Endothelial cell of umbilical vein (primary cell): ENCODE data around the gene PTPN14. TPM values are rescaled to one million over a fixed set of nuclear protein-coding genes. Genes with fewer than 3 reads are reported as not detected.

Source experiments
- BruUV-seq: library from RNA; stranded (reverse); fragments of 400-500 nt; replicated peaks from 2 replicates; lab custom pipeline; 2021; lab: Mats Ljungman, UMichigan
- CTCF ChIA-PET: fragments of 300-600, 350-600 bp; sonication (Branson Sonifier 250); formaldehyde crosslinking; loops from one replicate; lab custom pipeline; 2021; ENCODE audit warnings: antibody characterized with exemption, inconsistent platforms; lab: Charles Lee
- POLR2A ChIA-PET: fragments of 300-600, 350-600 bp; sonication (Branson Sonifier 250); formaldehyde crosslinking; loops from one replicate; lab custom pipeline; 2021; ENCODE audit warnings: antibody characterized with exemption, inconsistent platforms; lab: Charles Lee
- DNase-seq: peaks from one replicate; pipeline ENCODE4 v3.0.0-alpha.2; 2011; ENCODE audit warnings: low read depth, low spot score
- FAIRE-seq: peaks from 2 replicates; lab custom pipeline; 2011; peaks lifted over from hg19 to GRCh38; lab: Jason Lieb, UNC
- H2AFZ ChIP-seq: 2 replicates; pipeline ENCODE4 v1.6.0; 2012; ENCODE audit warnings: low read depth, low read length, control low read depth, inconsistent platforms
- H3K27ac ChIP-seq: 2 replicates; pipeline ENCODE4 v1.5.1; 2011; ENCODE audit warnings: low read depth, mild to moderate bottlenecking, control low read depth, low read length, moderate library complexity; ENCODE audit not compliant: insufficient read depth
- H3K27me3 ChIP-seq, 2 experiments: 2 replicates each; pipeline versions ENCODE4 v1.6.0 to v1.6.1; 2011; ENCODE audit warnings: low read length in 2 of 2, mixed read lengths in 1 of 2; ENCODE audit not compliant: control insufficient read depth in 2 of 2, insufficient read depth in 2 of 2
- H3K36me3 ChIP-seq, 2 experiments: 2 replicates in 1 of 2; 3 replicates in 1 of 2; pipeline ENCODE4 v1.5.1; 2011; ENCODE audit warnings: low read length in 2 of 2, mild to moderate bottlenecking in 1 of 2, moderate library complexity in 1 of 2; ENCODE audit not compliant: control insufficient read depth in 2 of 2, insufficient read depth in 2 of 2; ENCODE audit errors: extremely low read depth in 1 of 2
- H3K4me1 ChIP-seq: 3 replicates; pipeline ENCODE4 v1.5.1; 2011; ENCODE audit warnings: mild to moderate bottlenecking, low read length; ENCODE audit not compliant: control insufficient read depth, insufficient read depth; ENCODE audit errors: extremely low read depth
- H3K4me2 ChIP-seq: 2 replicates; pipeline ENCODE4 v1.6.1; 2011; ENCODE audit warnings: low read length, control low read depth, mixed read lengths; ENCODE audit not compliant: insufficient read depth
- H3K4me3 ChIP-seq, 3 experiments: fragments of 200-600 bp in 1 of 3; sonication (generic), shearing (Covaris generic) in 1 of 3; replicated peaks in 1 of 3; 2 replicates each; pipeline ENCODE4 v1.5.1; 2011 to 2016; ENCODE audit warnings: control low read depth in 3 of 3, low read length in 3 of 3, mild to moderate bottlenecking in 2 of 3, inconsistent platforms in 1 of 3, low read depth in 1 of 3, moderate library complexity in 1 of 3; ENCODE audit not compliant: insufficient read depth in 1 of 3
- H3K79me2 ChIP-seq: 2 replicates; pipeline ENCODE4 v1.6.0; 2012; ENCODE audit warnings: low read length, inconsistent platforms; ENCODE audit not compliant: control insufficient read depth, insufficient read depth
- H3K9ac ChIP-seq: replicated peaks from 2 replicates; pipeline ENCODE3; 2011; ENCODE audit warnings: low read length, control low read depth; ENCODE audit not compliant: insufficient read depth; ENCODE audit errors: extremely low read depth
- H3K9me1 ChIP-seq: replicated peaks from 3 replicates; pipeline ENCODE4 v1.6.0; 2011; ENCODE audit warnings: mild to moderate bottlenecking, low read length; ENCODE audit not compliant: control insufficient read depth, insufficient read depth; ENCODE audit errors: extremely low read depth
- H3K9me3 ChIP-seq: replicated peaks from 2 replicates; pipeline ENCODE4 v1.5.1; 2012; ENCODE audit warnings: low read length, inconsistent platforms; ENCODE audit not compliant: control insufficient read depth, insufficient read depth
- H4K20me1 ChIP-seq: replicated peaks from 2 replicates; pipeline ENCODE3; 2011; ENCODE audit warnings: mild to moderate bottlenecking, low read length; ENCODE audit not compliant: control insufficient read depth, insufficient read depth; ENCODE audit errors: extremely low read depth
- CTCF ChIP-seq, 2 donors: IDR thresholded peaks; 1 replicate in 1 of 2; 2 replicates in 1 of 2; pipeline ENCODE4 v1.5.1; 2011; ENCODE audit warnings: low read length in 2 of 2, mild to moderate bottlenecking in 2 of 2, moderate library complexity in 2 of 2, control low read depth in 1 of 2, inconsistent platforms in 1 of 2, low read depth in 1 of 2; ENCODE audit not compliant: insufficient read depth in 1 of 2; ENCODE audit errors: extremely low read depth in 1 of 2
- EZH2 ChIP-seq: IDR thresholded peaks from 2 replicates; pipeline ENCODE4 v1.6.1; 2012; ENCODE audit warnings: borderline replicate concordance, low read depth, mild to moderate bottlenecking, moderate library complexity, low read length, inconsistent platforms; ENCODE audit not compliant: severe bottlenecking
- GATA2 ChIP-seq: IDR thresholded peaks from 2 replicates; pipeline ENCODE4 v1.7.0; 2011; ENCODE audit warnings: low read depth, mild to moderate bottlenecking, moderate library complexity, mixed read lengths, low read length; ENCODE audit not compliant: insufficient read length, insufficient read depth
- MAX ChIP-seq: IDR thresholded peaks from 2 replicates; pipeline ENCODE4 v1.6.1; 2011; ENCODE audit not compliant: insufficient read depth, insufficient read length
- MYC ChIP-seq: IDR thresholded peaks from one replicate; pipeline ENCODE4 v1.6.1; 2011; ENCODE audit warnings: mild to moderate bottlenecking, low read depth, low read length
- POLR2A ChIP-seq: IDR thresholded peaks from 2 replicates; pipeline ENCODE4 v1.6.1; 2012; ENCODE audit warnings: low read depth, mild to moderate bottlenecking, control low read depth, low read length
- POLR2AphosphoS5 ChIP-seq: IDR thresholded peaks from 2 replicates; pipeline ENCODE4 v1.6.1; 2012; ENCODE audit warnings: low read depth, mild to moderate bottlenecking, control low read depth, low read length, moderate library complexity; ENCODE audit not compliant: insufficient read depth
- dilution Hi-C: fragments of 300-500 bp; cut with MboI; formaldehyde crosslinking; loops from one replicate; pipeline ENCODE4 v1.15.0; 2019; ENCODE audit warnings: low sequenced_read_pairs; ENCODE audit not compliant: extremely low pct_ligation_motif_present
- intact Hi-C: fragments of 100-400 bp; cut with micrococcal nuclease; formaldehyde crosslinking; loops from one replicate; pipeline ENCODE4 v1.10.0; 2022
- polyA plus RNA-seq, 4 experiments: library from polyadenylated mRNA; depleted of rRNA in 3 of 4; stranded (reverse) in 3 of 4; unstranded in 1 of 4; fragments of >200 nt; gene quantifications; 2 replicates each; pipeline versions ENCODE4 v1.2.1 to v1.2.3, GENCODE V29; 2011 to 2012; ENCODE audit warnings: missing spikeins in 1 of 4
- total RNA-seq: library from RNA; stranded (reverse); gene quantifications from 2 replicates; pipeline ENCODE4 v1.2.3, GENCODE V29; 2021

PTPN14 gene
- total and polyA plus RNA-seq, 2 donors (not counting 3 experiments of a cell fraction or from before 2014, with no cell fraction given), result 18.5 to 93.0 TPM

GRCh38 chr1:214425716-214426425, 125.5 kb downstream of the PTPN14 start:
- Histone ChIP-seq H3K4me2 (no peak overlapping the region), H3K4me3 (no peak overlapping the region), H4K20me1 (no peaks in the 10 kb centered on the region), H3K27me3 (no peaks in the 10 kb centered on the region), H3K27ac (no peak overlapping the region), H3K9me1 (no peaks in the 10 kb centered on the region), H2AFZ (no peak overlapping the region), H3K36me3 (no peaks in the 10 kb centered on the region), H3K4me1 (peaks cover 42% of the 10 kb centered on the region), H3K9ac (no peak overlapping the region), H3K9me3 (no peaks in the 10 kb centered on the region), H3K79me2 (peaks cover 56% of the 10 kb centered on the region)
- ChIA-PET POLR2A (interaction anchor here (0.7 kb wide), 1 partner anchor 123 kb away, joined by 9 read pairs; no protein-coding TSS in a partner anchor), CTCF (no interaction called here)
- DNase-seq, result no peak
- intact Hi-C loops (no loop called here), dilution Hi-C loops (no loop called here)
- no TSS peak for BruUV-seq
- FAIRE-seq, result no peak
- TF ChIP-seq EZH2 (no peak), CTCF (IDR thresholded peaks at IDR 0.05; ENCODE audit: extremely low read depth in 1 of 2, insufficient read depth in 1 of 2, low read depth in 1 of 2, low read length in 2 of 2) (no peak), POLR2A (no peak), MYC (no peak), GATA2 (no peak), POLR2AphosphoS5 (no peak), MAX (no peak)
